Stimulated activated CD4-positive, alpha-beta T cell treated with anti-CD3 and anti-CD28 coated beads, Interleukin-15, amount 100 ng/mL, for 1 hour (primary cell): ENCODE data around the gene UTY.

Experiments used
- DNase-seq, 2 donors: peaks; one replicate each; pipeline ENCODE4 v3.0.0-alpha.2; 2020; ENCODE audit warnings: low read depth in 1 of 2, low spot score in 1 of 2

UTY gene

DNA sequence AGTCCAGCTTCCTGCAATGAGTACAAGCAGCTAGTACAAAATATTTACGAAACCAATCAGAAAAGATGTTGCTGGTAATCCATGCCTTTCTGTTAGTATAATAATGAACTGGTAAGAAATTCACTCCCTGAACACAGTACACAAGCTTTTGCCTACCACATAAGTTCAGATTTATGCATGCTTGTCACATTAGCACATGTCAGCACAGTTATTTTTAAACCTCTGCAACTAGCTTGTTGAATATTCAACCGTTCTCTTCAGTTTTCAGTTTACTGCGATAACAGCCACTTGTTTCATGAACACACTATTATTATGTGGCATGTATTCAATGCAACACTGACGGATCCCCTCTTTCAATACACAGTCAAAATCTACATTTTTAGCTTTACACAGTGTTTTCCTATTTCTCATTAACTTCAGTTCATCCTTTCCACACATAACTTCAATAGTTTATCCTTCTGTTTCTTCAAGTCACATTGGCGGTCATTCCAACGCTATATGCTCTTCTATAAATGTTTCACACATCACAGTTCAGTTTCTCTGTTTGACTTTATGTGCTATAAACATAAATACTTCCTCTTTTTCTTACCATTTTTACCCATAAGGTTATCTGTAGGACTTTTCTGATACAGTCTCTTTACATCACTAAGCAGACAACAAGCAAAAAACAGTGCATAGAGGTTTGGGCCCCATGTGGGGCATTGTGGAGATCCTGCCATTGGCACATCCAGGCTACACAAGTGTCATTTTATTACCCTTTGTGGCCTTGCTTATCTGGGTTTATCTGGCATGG is 62.8 kb downstream of the UTY start:
- DNase-seq: no peak

DNA sequence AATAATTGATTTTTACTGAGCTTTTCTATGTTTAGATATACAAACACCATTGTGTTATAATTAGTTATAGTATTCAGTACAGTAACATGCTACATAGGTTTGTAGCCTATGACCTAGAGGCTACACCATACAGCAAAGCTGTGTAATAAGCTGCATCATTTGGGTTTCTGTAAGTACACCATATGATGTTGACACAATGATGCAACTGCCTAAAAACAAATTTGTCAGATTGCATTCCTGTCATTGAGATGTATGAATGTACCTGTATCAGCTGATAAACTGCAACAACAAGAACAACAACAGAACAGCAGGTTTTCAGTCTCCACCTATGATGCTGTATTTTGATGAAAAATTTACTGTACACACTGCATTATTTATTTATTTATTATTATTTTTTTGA is 64.3 kb downstream of the UTY start:
- DNase-seq: no peak

DNA sequence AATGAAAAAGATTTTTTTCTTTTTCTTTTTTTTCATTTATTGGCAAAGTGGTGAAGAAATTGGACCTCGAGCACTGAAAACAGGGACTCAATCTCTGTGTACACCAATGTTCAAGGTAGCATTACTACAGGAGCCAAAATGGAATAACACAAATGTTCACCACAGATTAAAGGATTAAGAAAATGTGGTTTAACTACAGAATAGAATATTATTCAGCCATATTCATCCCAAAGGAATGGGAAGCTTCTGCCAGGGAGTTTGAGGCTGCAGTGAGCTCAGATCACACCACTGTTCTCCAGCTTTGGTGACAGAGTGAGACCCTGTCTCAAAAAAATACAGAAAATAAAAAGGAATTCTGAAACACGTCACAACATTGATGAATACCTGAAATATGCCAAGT is 81.0 kb downstream of the UTY start:
- DNase-seq: no peak

DNA sequence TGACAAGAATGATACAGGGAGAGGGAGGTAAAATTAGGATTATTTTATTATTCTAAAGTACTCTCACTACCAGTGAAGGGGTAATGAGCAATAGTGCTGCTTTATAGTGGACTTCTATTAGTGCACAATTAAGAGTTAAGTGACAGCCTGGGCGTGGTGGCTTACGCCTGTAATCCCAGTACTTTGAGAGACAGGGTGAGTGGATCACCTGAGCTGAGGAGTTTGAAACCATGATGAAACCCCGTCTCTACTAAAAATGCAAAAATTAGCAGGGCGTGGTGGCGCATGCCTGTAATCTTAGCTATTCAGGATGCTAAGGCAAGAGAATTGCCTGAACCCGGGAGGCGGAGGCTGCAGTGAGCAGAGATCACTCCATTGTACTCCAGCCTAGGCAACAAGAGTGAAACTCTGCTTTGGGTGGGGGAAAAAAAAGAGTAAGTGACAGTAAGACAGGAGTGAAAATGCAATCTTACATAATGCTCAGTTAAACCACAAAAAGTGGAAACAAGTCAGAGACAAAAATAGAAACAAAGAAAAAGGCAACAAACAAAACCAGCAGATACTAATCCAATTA is 98.6 kb downstream of the UTY start:
- DNase-seq: no peak

DNA sequence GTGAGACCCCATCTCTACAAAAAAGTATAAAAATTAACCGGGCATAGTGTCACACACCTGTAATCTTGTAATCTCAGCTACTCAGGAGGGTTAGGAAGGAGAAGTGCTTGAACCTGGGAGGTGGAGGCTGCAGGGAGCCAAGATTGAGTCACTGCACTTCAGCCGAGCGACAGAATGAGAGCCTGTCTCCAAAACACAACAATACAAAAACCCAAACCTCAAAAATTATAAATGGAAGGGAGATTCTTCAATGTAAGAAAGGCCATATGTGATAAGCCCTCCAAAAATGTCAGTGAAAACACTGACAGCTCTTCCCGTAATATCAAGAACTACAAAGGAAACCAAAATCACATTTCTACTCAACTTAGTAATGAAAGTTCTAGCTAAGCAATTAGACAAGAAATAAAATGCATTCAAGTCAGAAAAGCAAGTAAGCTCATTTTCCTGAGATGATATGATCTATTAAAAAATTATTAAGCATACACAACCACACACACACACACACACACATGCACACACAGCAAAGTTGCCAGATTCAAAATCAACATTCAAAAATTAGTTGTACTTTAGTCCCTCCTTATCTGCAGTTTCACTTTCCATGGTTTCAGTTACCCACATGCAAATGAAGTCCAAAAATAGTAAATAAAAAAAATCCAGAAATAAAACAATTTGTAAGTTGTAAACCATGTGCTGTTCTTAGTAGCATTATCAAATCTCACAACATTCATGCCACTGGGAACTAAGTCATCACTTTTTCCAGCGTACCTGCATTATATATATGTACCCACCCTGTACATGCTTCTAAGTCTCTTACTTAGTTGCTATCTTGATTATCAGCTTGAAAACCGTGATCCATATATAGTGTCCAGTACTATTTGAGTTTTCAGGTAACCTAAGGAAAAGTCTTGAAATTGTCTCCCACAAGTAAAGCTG is 108.7 kb downstream of the UTY start:
- no peak for DNase-seq

DNA sequence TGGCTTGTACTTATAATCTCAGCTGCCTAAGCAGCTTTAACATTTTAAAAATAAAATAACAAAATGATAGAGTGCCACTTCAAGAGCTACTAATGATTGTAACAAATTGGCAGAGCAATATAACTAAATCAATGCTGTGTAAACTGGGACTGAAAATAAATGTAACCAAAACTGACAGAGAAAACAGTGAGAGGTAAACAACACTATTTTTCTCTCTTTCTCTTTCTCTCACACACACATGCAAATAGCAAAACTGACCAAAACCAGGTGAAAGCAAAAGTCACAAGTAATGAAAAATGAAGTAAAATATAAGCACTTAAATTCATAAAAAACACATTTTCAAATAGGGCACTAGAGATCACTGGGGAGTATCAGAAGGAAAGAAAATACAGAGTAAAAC is 109.6 kb downstream of the UTY start:
- no peak for DNase-seq

DNA sequence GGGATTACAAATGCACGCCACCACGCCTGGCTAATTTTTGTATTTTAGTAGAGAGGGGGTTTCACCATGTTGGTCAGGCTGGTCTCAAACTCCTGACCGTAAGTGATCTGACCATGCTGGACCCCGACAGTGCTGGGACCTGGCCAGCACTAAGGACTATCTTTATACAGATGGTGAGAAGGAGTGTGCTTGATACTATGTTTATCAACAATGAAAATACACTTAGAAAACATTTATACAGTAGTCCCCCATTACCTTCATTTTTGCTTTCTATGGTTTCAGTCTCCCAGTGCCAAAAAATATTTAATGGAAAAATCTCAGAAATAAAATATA is 111.4 kb downstream of the UTY start:
- no peak for DNase-seq

DNA sequence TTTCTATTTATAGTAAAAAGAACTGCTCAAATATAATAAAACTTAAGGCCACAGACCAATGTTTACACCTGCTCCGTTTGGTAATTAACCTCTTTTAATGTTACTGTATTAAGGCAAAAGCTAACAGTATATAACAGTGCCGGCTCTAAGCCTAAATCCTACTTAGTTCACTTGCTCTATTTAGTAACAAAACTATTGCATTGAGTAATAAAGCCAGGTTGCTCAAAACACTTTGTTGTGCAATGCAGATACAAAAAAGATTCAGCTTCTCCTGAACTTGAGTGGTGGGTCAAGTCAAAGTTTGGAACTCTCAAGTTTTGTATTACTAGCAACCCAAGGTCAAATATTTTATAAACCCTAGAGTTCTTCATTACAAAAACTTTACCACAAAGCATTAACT is 116.2 kb downstream of the UTY start:
- no peak for DNase-seq

DNA sequence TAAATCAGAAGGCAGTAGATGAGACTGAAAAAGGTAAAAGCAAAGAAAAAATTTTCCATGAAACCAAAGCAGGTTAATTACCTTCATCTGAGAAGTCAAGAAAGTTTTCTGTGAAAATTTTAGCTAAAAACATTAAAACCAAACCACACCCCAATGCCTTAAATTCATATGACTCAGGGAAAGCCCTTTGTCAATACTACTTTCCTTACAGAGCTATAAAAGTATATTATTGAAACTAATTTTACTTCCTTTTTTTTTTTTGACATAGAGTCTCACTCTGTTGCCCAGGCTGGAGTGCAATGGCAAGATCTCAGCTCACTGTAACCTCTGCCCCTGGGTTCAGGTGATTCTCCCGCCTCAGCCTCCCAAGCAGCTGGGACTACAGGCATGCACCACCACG is 117.2 kb downstream of the UTY start:
- DNase-seq: no peak

DNA sequence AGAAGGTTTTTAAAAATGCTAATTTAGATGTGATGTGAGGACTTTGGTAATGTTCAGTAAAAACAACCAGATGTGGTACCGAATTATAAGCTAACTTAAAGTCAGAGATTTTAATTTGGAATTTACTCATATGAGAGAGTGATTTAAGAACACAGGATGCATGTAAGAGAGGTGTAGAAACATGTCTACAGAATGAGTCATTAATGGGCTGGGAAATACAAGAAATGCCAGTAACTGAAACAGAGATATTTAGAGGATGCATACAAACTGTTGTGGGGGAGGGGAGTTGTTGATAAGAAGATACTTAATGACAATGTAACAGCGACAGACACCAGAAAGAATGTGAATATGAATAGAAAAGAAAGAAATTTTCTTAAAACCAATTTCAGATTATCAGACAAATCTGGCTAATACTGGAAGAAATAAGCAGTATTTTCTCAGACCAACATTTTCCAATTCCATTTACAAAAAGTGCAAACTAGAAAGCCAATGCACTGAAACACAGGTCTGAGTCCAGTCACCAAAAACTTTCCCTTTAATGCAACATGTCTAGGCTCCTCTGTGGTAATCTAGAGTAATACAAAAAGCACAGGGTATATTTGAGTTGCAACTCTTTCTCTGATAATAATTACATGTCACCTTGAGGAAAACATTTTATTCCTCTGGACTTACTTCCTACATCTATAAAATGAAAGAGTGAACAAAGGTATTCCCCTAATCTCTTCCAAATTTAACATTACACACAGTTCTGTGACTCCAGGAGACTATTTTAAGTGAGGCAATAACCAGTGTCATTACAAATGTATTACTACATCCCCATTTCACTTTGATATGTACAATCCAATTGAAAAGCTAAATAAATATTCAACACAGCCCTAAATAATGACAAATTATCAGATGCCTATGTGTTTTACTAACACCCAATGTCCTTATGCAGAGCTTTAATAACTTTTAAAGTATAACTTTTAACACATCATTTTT is 117.9 kb downstream of the UTY start:
- DNase-seq: no peak

DNA sequence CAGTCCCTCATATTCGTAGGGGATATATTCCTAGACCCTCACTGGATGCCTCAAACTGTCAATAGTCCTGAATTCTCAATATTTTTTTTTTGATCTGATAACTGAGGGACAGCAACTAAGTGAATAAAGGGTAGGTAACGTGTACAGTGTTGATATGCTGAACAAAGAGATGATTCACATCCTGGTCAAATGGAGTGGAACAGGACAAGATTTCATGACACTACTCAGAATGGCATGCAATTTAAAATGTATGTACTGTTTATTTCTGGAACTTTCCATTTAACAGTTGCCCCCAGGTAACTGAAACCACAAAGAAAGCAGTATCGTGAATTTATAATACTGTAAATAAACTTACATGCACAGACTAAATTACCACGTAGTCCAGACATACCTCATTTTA is 128.4 kb downstream of the UTY start:
- no peak for DNase-seq

DNA sequence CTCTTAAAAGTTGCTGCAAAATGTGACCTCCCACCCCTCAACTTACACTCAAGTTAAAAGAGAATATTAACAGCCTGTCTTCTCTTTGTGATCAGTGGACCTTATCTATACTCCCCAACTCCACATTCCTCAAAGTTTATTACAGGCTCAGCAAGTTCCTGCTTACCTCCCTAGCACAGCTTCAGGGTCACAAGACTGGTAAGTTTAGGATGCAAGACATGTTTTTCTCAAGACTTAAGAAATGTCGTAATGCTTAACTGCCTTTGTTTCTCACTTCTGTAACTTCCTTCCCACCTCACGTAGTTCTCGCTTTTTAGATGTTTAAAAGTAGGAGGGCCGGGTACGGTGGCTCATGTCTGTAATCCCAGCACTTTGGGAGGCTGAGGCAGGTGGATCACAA is 132.7 kb downstream of the UTY start:
- no peak for DNase-seq

DNA sequence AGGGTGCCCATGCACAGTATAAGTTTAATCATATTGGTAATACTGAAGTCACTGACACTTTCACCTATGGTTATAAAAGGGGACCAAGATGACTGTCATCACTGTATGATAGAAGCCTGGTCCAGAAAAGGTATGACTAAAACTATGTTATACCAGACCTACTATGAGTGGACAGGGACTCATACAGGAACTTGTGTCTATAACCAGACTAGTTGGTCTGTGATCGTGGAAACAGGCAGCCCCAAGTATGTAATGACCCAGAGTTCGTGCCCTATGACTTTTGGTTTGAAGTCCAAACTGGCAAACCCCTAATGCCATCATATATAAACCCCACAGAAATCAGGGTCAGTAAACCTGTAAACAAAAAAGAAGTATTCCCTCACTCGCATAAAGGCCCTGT is 134.3 kb downstream of the UTY start:
- DNase-seq: no peak

DNA sequence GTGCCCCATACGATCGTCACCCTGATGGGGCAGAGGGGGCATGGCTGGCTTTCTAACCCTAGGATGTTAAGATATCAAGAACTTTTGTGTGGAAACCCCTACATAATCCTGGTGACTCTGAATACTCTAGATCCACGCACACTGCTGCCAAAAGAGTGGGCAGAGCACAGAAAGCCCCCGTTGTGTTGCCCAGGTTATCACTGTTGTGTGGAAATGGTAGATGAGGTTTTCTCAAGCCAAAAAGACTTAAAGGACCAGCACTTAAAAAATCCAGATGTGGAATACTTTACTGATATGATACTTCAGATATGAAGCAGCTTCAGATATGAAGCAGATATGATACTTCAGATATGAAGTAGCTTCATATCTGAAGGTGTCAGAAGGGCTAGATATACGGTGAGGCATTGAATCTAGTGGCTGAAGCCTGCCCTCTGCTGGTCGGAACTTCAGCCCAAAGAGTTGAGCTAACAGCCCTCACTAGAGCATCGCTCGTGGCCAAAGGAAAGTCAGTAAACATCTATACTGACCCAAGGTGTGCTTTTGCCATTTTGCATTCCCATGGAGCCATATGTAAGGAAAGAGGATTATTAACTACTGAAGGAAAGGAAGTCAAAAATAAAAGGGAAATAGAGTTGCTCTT is 136.4 kb downstream of the UTY start:
- peak in 1 of 2 donors; percentile 30 for DNase-seq

DNA sequence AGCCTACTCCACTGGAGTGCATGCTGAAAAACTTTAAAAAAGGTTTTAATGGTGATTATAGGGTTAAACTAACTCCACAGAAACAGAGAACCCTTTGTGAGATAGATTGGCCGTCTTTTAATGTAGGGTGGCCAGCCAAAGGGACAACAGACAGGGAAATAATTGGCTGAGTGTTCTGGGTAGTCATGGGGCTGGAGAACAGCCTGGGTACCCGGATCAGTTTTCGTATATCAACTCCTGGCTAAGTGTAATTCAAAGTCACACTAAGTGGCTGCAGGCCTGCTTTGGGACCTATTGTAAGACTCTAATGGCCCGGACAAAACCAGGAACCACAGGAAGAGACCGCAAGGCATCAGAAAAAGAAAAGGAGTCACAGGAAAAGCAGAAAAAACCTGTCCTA is 139.9 kb downstream of the UTY start:
- no peak for DNase-seq

DNA sequence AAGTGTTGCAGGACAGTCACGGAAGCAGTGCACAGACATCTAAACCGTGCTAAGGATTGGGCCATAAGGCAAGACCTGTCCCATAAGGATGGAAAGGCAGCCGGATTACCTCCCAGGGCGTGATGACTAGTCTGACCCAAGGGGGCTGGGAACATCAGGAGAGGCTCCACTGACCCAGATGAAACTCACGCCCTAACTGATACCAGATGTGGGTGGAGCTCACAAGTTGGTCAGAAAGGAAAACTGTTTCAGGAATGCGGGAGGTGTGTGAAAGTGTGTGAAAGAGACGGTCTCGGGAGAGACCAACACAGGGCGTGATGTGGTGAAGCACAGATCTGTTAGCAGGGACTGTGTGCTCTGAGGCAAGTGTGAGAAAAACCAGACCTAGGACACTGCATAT is 140.5 kb downstream of the UTY start:
- no peak for DNase-seq

DNA sequence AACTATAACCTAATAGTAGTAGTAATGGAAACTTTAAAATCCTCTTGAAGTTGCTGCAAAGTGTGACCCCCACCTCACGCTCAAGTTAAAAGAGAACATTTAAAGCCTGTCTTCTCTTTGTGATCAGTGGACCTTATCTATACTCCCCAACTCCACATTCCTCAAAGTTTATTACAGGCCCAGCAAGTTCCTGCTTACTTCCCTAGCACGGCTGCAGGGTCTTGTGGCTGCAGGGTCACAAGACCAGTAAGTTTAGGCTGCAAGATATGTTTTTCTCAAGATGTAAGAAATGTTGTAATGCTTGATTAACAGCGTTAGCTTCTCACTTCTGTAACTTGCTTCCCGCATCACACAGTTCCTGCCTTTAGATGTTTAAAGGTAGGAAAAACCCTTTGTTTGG is 141.1 kb downstream of the UTY start:
- no peak for DNase-seq

DNA sequence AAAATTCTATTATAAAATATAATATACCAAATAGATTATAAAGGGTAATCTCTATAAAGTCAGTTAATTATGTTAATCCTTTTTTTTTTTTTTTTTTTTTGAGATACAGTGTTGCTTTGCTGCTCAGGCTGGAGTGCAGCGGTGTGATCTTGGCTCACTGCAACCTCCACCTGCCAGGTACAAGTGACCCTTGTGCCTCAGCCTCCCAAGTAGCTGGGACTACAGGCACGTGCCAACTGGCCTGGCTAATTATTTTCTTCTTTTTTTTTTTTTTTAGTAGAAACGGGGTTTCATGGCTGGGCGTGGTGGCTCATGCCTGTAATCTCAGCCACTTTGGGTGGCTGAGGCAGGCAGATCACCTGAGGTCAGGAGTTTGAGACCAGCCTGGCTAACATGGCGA is 141.9 kb downstream of the UTY start:
- no peak for DNase-seq

DNA sequence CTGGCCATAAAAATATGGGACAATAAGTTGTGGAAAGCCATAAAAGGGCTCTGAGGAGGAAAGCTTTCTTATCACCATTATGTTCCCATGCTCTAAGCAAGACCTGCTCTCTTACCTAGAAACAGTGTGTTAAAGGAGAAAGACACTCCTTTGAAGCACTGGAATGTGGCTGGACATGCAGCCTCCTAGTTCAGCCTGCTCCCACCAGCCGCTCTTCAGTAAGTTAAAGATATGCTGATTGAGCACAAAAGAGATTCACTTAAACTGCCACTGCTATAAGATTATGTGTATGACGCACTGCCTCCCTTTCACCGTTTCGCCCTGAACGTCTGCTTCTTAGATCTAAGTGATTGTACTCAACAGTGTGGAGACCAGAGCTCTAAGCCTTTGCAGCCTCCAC is 146.0 kb downstream of the UTY start:
- DNase-seq: no peak

DNA sequence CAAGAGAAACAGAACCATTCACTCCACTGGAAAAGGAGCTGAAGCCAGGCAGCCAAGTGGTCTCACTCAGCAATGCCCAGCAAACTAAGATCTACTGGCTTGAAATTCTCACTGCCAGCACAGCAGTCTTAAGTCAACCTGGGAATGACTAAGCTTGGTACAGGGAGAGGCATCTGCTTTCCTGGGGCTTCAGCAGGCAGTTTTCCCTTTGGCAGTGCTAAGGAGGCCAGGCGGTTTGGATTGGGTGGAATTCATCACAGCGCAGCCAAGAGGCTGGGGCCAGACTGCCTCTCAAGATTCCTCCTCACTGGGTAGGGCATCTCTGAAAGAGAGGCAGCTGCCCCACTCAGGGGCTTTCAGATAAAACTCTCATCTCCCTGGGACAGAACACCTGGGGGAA is 149.2 kb downstream of the UTY start:
- no peak for DNase-seq

DNA sequence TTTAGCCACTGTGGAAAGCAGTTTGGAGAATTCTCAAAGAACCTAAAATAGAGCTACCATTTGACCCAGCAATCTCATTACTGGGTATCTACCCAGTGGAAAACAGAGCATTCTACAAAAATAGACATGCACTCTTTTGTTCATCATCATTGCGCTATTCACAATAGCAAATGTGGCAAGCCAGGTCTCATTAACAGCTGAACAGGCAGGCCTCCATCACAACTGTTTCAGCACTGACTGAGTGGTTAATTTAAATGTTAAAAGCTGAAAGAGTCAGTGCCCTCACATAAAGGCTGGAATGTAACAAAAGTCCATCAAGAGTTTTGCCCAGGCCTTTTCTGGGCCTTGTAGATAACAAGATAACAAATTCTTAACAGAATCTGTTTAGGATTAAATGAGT is 166.9 kb downstream of the UTY start:
- no peak for DNase-seq
